WTC11 (cell line): ENCODE data around the gene CDC23. TPM values are rescaled to one million over a fixed set of nuclear protein-coding genes. Genes with fewer than 3 reads are reported as not detected.
"Not testable (repeated sequence)": the region's sequence is repeated elsewhere in the genome, so short reads cannot be mapped to it uniquely, and the experiment has no call there.

Source experiments
- ATAC-seq: fragments of 200-7000 bp; cut with Tn5 transposase; 2 replicates; pipeline ENCODE4 v1.10.0; 2021; ENCODE audit warnings: mild to moderate bottlenecking, moderate library complexity
- CTCF ChIA-PET: fragments of 300-600 bp; sonication (Branson Sonifier 250); formaldehyde crosslinking; loops from one replicate; lab custom pipeline; 2021; ENCODE audit warnings: antibody characterized with exemption; lab: Charles Lee
- POLR2A ChIA-PET: fragments of 350-600 bp; sonication (Branson Sonifier 250); formaldehyde crosslinking; loops from one replicate; lab custom pipeline; 2021; ENCODE audit warnings: antibody characterized with exemption; lab: Charles Lee
- DNase-seq: peaks from one replicate; pipeline ENCODE4 v3.0.0; 2021; ENCODE audit warnings: low spot score
- H3K27ac Mint-ChIP-seq: 2 replicates; pipeline ENCODE4 v1.8.0; 2021; ENCODE audit warnings: mixed read lengths
- H3K27me3 Mint-ChIP-seq: 2 replicates; pipeline ENCODE4 v1.8.0; 2021; ENCODE audit warnings: low read depth, mild to moderate bottlenecking, moderate library complexity, mixed read lengths
- H3K36me3 Mint-ChIP-seq: 2 replicates; pipeline ENCODE4 v1.8.0; 2021; ENCODE audit warnings: mixed read lengths
- H3K4me1 Mint-ChIP-seq: 2 replicates; pipeline ENCODE4 v1.8.0; 2022; ENCODE audit warnings: mixed read lengths
- H3K4me3 Mint-ChIP-seq: 2 replicates; pipeline ENCODE4 v1.8.0; 2021; ENCODE audit warnings: mild to moderate bottlenecking, moderate library complexity, mixed read lengths
- H3K9me3 Mint-ChIP-seq: 2 replicates; pipeline ENCODE4 v1.8.0; 2021; ENCODE audit warnings: mixed read lengths
- AR ChIP-seq: fragments of 250-450 bp; sonication (Bioruptor Pico); IDR thresholded peaks from 2 replicates; pipeline ENCODE4 v1.9.0; 2021; ENCODE audit warnings: mild to moderate bottlenecking
- ELF4 ChIP-seq: sonication (generic); formaldehyde crosslinking; IDR thresholded peaks from 2 replicates; pipeline ENCODE4 v1.8.1; 2022; ENCODE audit warnings: low read depth, mild to moderate bottlenecking, moderate library complexity, missing genetic modification reagents
- ESRRA ChIP-seq: sonication (generic); formaldehyde crosslinking; IDR thresholded peaks from 2 replicates; pipeline ENCODE4 v1.8.1; 2022; ENCODE audit warnings: mild to moderate bottlenecking, missing genetic modification reagents, borderline replicate concordance
- GRHL2 ChIP-seq: fragments of 250-450 bp; sonication (Bioruptor Pico); IDR thresholded peaks from 2 replicates; pipeline ENCODE4 v1.8.0; 2022; ENCODE audit warnings: mild to moderate bottlenecking, moderate library complexity; ENCODE audit not compliant: insufficient replicate concordance, severe bottlenecking
- IRF2 ChIP-seq: sonication (generic); formaldehyde crosslinking; IDR thresholded peaks from 2 replicates; pipeline ENCODE4 v1.8.0; 2022; ENCODE audit warnings: low read depth, missing genetic modification reagents, borderline replicate concordance
- JAZF1 ChIP-seq: fragments of 250-450 bp; sonication (Bioruptor Pico); IDR thresholded peaks from 2 replicates; pipeline ENCODE4 v1.9.0; 2021; ENCODE audit warnings: moderate library complexity, mild to moderate bottlenecking, inconsistent platforms
- KAT7 ChIP-seq: sonication (generic); formaldehyde crosslinking; IDR thresholded peaks from 2 replicates; pipeline ENCODE4 v1.8.1; 2023; ENCODE audit warnings: missing genetic modification reagents, mild to moderate bottlenecking, borderline replicate concordance
- NFYB ChIP-seq: sonication (generic); formaldehyde crosslinking; conservative IDR thresholded peaks from 2 replicates; pipeline ENCODE4 v1.8.0; 2022; ENCODE audit warnings: low read depth, missing genetic modification reagents
- PRDM15 ChIP-seq: sonication (generic); formaldehyde crosslinking; IDR thresholded peaks from 2 replicates; pipeline ENCODE4 v1.8.0; 2022; ENCODE audit warnings: missing genetic modification reagents
- PREB ChIP-seq: sonication (generic); formaldehyde crosslinking; IDR thresholded peaks from 2 replicates; pipeline ENCODE4 v1.8.1; 2022; ENCODE audit warnings: mild to moderate bottlenecking, missing genetic modification reagents, moderate library complexity, borderline replicate concordance
- ZNF121 ChIP-seq: sonication (generic); formaldehyde crosslinking; IDR thresholded peaks from 2 replicates; pipeline ENCODE4 v1.8.0; 2023; ENCODE audit warnings: missing genetic modification reagents
- ZNF232 ChIP-seq: sonication (generic); formaldehyde crosslinking; IDR thresholded peaks from 2 replicates; pipeline ENCODE4 v1.8.0; 2022; ENCODE audit warnings: mild to moderate bottlenecking, missing genetic modification reagents
- ZNF281 ChIP-seq: sonication (generic); formaldehyde crosslinking; IDR thresholded peaks from 2 replicates; pipeline ENCODE4 v1.8.0; 2023; ENCODE audit warnings: mild to moderate bottlenecking, missing genetic modification reagents
- total RNA-seq: library from RNA; stranded (reverse); gene quantifications from 3 replicates; pipeline ENCODE4 v1.2.3, GENCODE V29; 2021

CDC23 gene
- total RNA-seq, 1 experiment from 2014 or later: 43.8 TPM

- DNase-seq (no peak), ATAC-seq (no peak)
- ChIA-PET POLR2A (no interaction called here), CTCF (interaction anchor here (1.0 to 1.1 kb wide), 2 partner anchors 16 to 61 kb away, joined by 3 to 5 read pairs; no protein-coding TSS in a partner anchor)
- H3K4me3 Mint-ChIP-seq: no peak overlapping the region
- H3K27ac Mint-ChIP-seq: no peak overlapping the region
- TF ChIP-seq JAZF1 (no peak), ELF4 (CRISPR knock-in tag) (no peak), PRDM15 (CRISPR knock-in tag) (no peak), IRF2 (CRISPR knock-in tag) (no peak), ZNF232 (CRISPR knock-in tag) (no peak), AR (CRISPR knock-in tag) (no peak), GRHL2 (no peak), PREB (no peak), ESRRA (CRISPR knock-in tag) (no peak), ZNF281 (CRISPR knock-in tag) (no peak), ZNF121 (CRISPR knock-in tag) (no peak), KAT7 (CRISPR knock-in tag) (no peak)
- H3K4me1 Mint-ChIP-seq: 0 out of 2 replicates have a peak, but pooled peaks cover 2% of the 10 kb centered on the region
- H3K9me3 Mint-ChIP-seq: peaks cover 4% of the 10 kb centered on the region; the same call in 1 of the 2 replicates
- H3K36me3 Mint-ChIP-seq: no peaks in the 10 kb centered on the region
- H3K27me3 Mint-ChIP-seq: no peaks in the 10 kb centered on the region
Measured at GRCh38 chr5:138148811-138149210, 64.3 kb downstream of the CDC23 start.

GRCh38 chr5:138143578-138143977 lies 69.5 kb downstream of the CDC23 start:
- H3K9me3 Mint-ChIP-seq, POLR2A ChIA-PET, DNase-seq, H3K4me1 Mint-ChIP-seq, H3K36me3 Mint-ChIP-seq, H3K4me3 Mint-ChIP-seq, H3K27ac Mint-ChIP-seq, H3K27me3 Mint-ChIP-seq, ATAC-seq: not testable (repeated sequence)
- TF ChIP-seq NFYB (CRISPR knock-in tag): peak; percentile 45; the same call in 1 of the 2 replicates
- CTCF ChIA-PET: interaction anchor here (0.8 to 1.2 kb wide), 3 partner anchors 10 to 107 kb away, joined by 3 to 4 read pairs (median 3); no protein-coding TSS in a partner anchor
